ENCODE results near the gene MKX.

The MKX gene, protein sequence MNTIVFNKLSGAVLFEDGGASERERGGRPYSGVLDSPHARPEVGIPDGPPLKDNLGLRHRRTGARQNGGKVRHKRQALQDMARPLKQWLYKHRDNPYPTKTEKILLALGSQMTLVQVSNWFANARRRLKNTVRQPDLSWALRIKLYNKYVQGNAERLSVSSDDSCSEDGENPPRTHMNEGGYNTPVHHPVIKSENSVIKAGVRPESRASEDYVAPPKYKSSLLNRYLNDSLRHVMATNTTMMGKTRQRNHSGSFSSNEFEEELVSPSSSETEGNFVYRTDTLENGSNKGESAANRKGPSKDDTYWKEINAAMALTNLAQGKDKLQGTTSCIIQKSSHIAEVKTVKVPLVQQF

DNA sequence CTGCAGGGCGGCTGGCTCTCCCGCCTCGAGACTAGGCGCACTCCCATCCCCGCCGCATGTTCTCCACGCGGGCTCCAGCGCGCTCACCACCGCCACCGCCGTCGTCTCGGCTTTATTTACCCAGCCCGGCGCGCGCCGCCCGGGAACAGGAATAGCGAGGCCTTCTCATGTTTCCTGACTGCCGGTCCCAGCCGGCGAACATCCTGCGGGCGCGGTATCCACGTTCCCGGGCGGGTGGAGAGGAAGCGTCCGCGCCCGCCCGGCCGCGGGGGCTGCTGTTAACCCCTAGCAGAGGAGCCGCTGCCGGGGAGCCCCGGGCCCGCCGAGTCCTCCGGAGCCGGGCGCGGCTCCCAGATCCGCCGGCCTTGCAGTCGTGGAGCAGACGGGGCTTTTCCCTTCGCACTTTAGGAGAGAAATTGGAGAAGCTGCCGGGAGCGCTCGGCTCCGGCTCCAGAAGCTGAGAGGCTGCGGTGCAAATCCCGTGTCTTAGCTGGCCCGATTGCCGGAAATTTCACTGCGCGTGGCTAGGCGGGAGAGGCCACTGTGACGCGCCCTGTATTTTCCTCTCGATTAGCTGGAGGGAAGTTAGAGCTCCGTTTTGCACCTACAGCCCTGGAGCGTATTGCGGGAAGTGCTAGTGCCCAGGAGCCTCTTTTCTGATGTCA, at the start of gene MKX:
MKX (minus strand) TSS at position 88 of the 665 bp plus-strand sequence. CDS start 2,404 bp downstream, outside the sequence.
- no peak for FAIRE-seq

DNA sequence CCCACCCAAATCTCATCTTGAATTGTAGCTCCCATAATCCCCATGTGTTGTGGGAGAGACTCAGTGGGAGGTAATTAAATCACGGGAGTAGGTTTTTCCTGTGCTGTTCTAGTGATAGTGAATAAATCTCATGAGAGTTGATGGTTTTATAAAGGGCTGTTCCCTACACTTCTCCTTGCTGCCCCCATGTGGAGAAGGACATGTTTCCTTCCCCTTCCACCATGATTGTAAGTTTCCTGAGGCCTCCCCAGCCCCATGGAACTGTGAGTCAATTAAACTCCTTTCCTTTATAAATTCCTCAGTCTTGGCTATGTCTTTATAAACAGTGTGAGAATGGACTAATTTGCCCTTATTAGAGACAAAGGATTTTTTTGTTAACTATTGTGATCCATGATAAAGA, 48.5 kb upstream of the MKX start:
- FAIRE-seq (no peak), DNase-seq (ENCODE audit: insufficient read length, low spot score) (no peak)

More for the DNA sequence above, at the start of gene MKX:
- no peak for DNase-seq (ENCODE audit: insufficient read length, low spot score)

DNA sequence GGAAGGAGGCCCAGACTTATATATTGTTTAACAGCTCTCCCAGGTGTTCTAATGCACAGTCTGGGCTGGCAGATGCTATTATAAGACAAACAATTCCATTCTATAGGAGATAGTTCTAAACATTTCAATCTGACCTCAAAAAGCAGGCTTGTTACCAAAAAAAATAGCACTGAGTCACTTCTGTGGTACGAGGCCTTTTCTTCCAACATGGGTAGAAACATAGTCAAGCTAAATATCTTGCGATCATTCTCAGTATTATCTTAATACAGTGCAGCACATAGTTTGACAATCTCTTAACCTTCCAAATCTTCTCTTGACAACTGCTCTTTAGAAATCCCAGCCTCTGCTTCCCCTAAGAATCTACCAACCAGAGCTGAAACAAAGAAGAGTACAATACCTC, 46.6 kb upstream of the MKX start:
- DNase-seq (ENCODE audit: insufficient read length, low spot score) (no peak), FAIRE-seq (no peak)

DNA sequence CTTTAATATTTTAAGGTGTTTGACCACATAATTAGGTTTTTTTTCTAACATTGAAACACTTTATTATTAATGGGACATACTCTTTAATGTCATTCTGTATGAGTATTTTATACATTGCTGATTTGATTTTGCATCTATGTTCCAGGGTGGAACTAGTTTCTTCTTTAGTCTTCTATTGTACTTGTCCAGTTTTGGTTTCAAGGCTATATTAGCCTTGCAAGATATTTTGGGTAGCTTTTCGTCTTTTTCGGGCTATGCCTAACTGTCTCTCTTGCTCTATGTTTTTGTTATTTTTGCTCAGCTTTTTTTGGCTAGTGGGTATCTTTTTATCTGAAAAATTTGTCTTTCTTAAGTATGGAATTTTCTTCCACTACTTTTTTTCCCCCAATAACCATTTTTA, 38.7 kb upstream of the MKX start:
- no peak for DNase-seq (ENCODE audit: insufficient read length, low spot score)
- FAIRE-seq = no peak

DNA sequence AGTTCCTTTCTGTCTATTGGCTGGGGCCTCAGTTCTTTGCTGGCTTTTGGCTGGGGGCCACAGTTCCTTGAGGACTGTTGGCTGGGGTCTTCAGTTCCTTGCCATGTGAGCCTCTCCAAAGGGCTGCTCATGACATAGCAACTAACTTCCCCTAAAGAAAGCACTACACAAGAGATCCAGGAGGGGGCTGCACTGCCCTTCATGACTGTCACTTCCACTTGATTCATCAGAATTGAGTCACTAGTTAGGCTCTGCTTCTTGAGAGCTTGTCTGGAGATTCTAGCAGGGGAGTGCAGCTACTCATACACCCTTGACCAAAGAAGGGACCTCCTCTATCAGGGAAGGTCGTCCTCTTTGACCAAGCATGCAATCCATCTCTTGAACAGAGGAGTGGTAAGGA, 38.0 kb upstream of the MKX start:
- FAIRE-seq (no peak), DNase-seq (ENCODE audit: insufficient read length, low spot score) (peak; percentile 61)

DNA sequence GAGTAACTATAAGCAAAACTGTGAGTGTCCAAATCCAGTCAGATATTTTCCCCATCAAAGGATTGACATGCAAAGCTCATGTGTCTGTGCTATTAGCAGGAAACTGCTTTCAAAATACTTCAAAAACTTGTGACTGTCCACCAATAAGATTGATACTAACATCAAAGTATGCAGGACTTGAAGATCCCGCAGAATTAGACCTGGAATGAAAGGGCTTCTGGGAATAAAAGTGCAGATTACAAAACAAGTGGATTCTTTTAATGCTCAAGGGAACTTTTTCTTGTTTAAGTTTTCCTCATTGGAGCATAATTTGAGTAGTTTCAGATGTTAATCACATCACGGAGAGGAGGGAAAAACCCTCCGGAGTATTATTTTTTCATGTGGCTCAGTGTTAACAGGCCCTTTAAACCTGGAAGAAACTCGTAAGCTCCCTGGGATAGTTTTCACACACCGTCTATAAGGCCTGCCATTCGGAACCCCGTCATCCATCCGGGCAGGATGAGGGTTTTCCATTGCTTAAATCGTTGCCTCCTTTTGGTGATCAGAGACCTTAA, 33.9 kb upstream of the MKX start:
- DNase-seq (ENCODE audit: insufficient read length, low spot score) (no peak), FAIRE-seq (no peak)

DNA sequence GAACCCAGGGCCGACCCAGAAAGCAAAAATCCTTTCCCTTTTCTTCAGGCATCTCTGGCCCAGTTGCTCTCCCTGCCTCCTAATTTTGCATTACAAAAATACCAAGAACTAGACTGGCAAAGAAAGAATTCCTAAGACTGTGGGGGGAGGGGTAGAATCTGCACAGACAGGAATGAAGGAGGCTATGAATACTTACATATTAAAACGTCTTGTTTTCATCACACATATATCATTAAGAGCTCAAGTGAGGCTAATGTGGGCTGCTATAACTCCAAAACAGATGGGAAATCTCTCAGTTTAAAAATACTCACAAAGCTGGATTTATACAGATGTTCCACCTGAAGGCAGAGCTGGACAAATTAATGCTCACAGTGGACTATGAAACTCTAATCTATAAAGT, 29.2 kb upstream of the MKX start:
- no peak for DNase-seq (ENCODE audit: insufficient read length, low spot score)
- no peak for FAIRE-seq

DNA sequence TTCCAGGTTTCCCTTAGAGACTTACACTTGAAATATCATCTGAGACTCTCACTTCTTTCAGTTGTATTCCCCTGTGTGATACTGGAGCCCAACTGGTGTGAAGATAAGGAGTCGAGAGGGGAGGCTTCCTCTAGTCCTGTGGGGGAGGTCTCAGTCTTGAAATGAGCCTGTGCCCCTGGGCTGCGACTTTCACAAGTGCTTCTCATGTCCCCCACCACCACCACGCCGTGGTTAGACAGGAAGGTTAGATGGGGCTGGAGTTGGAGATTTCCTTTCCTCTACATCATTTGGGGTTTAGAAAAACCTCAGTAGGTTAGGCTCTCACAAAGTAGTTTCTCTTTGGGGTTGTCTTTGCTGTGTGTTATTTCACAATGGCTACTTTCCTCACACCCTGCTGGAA, 25.6 kb upstream of the MKX start:
- FAIRE-seq (no peak), DNase-seq (ENCODE audit: insufficient read length, low spot score) (no peak)

DNA sequence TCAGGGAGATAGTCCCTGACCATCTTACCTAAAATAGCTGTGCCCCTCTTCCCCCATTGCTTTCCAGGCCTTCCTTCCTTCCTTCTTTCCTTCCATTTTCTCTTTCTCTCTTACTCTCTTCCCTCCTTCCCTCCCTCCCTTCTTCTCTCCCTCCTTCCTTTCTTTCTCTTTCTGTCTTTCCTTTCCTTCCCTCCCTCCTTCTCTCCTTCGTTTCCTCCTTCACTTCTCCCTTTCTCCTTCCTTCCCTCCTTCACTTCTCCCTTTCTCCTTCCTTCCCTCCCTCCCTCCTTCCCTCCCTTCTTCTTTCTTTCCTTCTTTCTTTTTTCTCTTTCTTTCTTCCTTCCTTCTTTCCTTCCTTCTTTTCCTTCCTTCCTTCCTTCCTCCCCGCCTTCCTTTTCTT, 24.6 kb upstream of the MKX start:
- FAIRE-seq (no peak), DNase-seq (ENCODE audit: insufficient read length, low spot score) (no peak)

DNA sequence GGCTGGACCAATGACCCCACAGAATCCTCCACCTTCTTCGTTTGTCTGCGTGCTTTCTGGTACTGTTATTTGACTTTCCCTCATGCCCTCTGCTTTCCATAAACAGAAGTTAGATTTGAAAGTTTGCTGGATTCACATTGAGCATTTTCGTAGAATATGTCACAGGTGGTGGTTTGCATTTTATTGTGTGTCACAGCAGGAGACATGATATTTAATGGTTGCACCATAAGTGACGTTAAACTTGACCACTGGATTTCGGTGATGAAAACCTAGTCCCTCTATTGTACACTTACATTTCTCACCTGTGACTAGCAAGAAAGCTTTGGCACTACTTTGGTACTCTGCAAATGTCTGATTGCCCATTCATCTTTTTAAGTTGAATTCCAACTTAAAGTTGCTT, 15.2 kb upstream of the MKX start:
- FAIRE-seq (no peak), DNase-seq (ENCODE audit: insufficient read length, low spot score) (no peak)

DNA sequence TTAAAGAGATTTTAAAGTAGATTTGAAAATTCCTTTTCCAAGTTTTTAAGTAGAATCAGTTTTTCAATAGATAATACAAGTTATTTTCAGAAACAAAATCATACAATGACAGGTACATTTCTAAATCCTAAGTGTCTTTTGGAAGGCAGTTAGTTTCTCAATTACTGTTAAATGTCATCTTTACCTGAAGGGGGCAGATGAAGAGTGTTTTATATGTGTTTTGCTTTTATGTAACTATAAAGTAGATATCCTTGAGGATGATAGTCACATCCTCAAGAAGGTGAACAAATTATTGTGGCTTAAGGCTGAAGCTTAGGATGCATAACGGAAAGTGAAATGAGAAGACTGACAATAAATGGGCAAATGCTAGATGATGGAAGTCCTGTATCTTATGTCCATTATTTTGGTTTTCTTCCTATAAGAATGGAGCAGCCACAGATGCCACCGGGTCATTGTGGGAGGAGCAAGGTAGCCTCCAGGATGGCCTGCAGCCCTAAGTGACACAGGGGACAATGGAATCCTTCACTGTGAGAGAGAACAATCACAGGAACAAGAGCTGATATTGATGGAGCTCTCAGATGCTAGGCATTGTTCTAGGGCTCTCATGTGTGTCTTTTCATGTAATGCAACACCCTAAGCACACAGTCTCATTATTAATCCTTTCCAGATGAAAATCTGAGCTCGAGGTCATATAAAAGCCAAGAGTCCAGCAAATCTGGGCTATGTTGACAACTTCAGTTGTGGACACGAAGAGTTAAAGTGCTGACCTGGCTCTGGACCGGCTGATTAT, 14.1 kb upstream of the MKX start:
- no peak for DNase-seq (ENCODE audit: insufficient read length, low spot score)
- no peak for FAIRE-seq

DNA sequence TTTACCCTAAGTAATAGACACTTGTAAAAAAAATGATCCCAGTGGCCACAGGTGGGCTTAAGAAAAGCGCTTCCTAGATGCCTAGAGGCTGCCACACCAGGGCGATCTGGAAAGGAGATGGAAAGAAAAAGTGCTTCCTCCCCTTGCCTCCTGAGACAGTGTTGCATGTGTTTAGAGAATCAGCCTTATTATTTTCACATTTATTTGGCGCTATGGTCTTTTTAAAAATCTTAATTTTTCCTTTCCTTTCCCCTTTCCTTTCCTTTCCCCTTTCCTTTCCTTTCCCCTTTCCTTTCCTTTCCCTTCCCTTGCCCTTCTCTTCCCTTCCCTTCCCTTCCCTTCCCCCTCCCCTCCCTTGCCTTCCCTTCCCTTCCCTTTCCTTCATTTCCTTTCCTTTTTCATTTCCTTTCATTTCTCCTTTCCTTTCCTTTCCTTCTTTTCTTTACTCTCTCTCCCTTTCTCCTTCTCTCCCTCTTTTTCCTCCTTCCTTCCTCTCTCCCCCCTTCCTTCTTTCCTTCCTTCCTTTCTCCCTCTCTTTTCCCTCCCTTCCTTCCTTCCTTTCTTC, 7.1 kb upstream of the MKX start:
- DNase-seq (ENCODE audit: insufficient read length, low spot score) (no peak), FAIRE-seq (no peak)

DNA sequence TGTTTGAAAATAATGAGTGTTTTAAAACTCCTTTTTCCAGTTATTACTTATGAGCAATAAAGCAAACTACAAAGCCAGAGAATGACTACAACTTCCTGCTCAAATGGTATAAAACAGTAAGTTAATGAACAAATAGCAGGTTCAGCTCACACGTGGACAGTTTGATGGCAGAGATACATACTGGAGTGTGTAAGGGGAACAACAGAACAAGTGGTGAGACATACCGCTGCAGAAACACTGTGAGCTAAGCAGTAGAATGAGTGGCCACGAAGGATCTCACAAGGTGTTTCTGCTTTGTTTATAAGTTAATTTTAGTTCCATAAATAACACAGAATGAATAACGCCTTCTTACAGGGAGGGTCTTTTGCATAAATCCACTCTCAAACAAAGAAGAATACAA, 3.0 kb upstream of the MKX start:
- FAIRE-seq (no peak), DNase-seq (ENCODE audit: insufficient read length, low spot score) (no peak)

DNA sequence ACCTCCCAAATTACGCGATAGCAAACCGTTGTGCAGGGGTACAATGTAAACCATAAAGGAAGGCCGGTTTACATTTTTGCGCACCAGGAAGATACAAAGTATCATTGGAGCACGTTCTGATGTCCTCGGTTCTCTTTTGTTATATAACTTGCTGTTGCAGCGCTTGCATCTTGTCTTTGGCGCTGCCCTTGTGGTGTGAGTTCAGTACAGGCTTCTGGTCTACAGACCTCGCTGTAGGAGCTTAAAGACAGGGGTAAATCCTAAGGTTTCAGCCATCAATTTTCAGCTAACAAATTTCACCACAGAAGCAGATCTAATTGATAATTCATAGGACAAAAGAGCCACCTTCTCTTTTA, 1.5 kb upstream of the MKX start:
- FAIRE-seq (no peak), DNase-seq (ENCODE audit: insufficient read length, low spot score) (no peak)

DNA sequence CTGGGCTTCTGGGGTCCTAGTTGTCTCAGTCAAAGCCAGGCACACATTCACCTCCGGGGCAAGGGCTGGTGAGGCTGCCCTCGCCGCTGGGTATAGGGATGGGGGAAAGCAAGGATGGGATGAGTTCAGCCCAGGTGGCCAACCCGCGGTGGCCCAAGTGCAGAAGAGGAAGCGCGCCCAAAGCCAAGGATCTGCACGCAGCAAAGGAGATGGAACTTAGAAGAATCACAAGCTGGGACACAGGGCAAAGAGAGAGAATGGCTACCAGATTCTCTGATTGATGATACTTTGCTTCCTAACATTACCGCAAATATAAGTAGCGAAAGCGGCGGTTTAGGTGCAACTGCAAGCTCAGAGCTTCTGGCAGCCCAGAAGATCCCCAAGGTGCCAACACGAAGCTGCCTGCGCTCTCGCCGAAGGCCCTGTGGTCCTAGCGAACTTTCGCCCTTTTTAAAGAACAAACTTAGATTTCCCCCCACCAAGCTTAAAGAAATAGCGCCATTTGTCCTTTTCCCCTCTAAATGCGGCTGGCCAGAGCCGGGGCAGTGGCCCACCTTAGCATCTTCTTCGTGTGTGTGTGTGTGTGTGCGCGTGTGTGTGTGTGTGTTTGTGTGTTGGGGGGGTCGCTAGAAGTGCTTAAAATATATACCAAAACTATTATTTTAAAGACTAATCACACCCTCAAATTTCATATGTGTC, 927 bp upstream of the MKX start:
- no peak for DNase-seq (ENCODE audit: insufficient read length, low spot score)
- no peak for FAIRE-seq

DNA sequence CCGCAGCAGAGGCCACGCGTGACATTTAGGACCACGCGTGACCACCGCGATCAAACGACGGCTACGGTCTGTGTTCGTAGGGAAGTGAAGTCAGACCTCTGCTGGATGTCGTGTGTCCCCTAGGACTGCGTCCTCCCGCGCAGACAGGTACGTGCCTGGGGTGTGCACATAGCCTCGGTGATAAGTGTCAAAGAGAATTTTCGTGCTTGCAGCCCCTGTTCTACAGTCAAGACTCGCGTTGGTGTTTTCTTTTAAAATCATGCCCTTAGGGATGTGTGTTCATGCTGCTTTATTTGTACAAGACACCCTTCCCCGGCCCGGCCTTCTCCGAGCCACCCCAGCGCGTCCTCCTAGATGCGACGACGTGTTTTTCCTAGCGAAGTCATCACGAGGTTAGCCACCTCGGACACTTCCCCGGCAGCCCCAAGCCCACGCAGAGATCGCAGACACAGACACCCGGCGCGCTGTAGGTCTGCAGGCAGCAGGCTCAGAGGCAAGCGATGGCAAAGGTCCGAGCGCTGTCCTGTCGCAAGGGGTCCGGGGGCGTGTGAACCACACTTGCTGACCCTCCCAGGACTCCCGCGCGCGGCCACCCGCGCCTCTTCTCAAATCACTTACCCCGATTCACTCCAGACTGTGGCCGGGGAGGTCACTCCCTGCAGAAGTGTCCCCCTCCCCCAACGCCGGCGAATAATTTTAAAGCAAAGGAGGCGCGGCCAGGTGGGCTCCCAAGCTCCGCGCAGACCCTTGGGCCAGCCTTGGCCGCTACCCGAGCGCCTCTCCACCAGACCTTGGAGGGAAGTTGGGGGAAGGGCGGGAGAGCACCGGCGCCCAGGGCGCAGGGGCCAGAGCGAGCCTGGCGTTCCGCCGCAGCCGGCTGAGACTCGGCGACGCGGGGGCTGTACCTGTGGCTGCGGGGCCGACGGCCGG, 552 bp downstream of the MKX start:
- FAIRE-seq = peak; percentile 57

DNA sequence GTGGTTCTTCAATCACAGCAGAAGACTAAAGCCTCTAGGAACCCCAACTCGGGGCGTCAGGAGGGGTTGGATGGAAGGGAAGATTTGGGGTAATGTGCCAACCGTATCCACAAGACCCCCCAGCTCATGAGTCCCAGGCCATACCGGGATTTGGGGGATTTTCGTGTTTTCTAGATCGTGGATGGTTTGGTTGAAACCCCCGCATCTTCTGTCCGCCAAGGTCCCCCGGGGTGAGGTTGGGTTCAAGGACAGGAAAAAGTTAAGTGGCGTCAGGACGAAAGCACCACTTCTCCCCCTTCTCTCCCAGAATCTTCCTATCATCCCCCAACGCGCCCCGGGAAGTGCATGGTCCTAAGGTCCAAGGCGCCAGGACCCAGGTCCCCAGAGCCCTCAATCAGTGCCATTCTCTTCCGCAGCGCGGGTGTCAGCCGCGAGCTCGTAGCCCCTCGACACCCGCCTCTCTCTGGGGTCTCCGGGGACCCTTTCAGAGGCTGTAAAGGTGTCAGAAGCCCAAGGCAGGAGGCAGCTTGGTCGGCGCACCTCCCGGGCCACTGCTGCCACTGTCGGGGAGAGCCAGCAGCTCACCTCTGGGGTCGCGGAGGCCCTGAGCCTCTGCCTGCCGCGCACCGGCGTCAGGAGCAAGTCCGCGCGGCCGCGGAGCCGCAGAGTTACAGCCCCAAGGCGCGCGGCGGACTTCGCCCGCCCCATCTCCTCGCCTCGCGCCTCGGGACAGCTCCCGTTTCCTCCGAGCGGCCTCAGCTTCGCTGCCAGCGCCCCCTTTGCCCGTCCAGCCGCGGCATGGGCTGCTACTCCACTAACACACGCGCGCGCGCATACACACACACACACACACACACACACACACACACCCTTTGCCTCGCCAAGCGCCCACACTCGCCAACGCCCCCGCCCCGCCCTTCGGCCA, 1.5 kb downstream of the MKX start:
- no peak for DNase-seq (ENCODE audit: insufficient read length, low spot score)
- no peak for FAIRE-seq

More for the DNA sequence above, 552 bp downstream of the MKX start:
- no peak for DNase-seq (ENCODE audit: insufficient read length, low spot score)

Measured in HTR-8/SVneo (cell line).